Fibroblast of pulmonary artery (primary cell): ENCODE data around the gene ZSCAN18.
A peak's percentile ranks its signal among the peaks of the same experiment; 100 is the strongest.
"Not testable (repeated sequence)": the region's sequence is repeated elsewhere in the genome, so short reads cannot be mapped to it uniquely, and the experiment has no call there.

Experiments
- DNase-seq: peaks from one replicate; pipeline ENCODE4 v3.0.0-alpha.2; 2010; ENCODE audit warnings: low read depth
- H3K4me3 ChIP-seq: replicated peaks from 2 replicates; pipeline ENCODE4 v1.5.1; 2011; ENCODE audit warnings: low read depth, mild to moderate bottlenecking, control low read depth, low read length, moderate library complexity
- CTCF ChIP-seq: IDR thresholded peaks from 2 replicates; pipeline ENCODE4 v1.5.1; 2011; ENCODE audit warnings: mild to moderate bottlenecking, control low read depth, low read length, inconsistent platforms; ENCODE audit errors: missing control alignments

ZSCAN18 gene

GRCh38 chr19:58097781-58098681, at the start of gene ZSCAN18:
Gene ZSCAN18 (minus strand): TSS chr19:58098231. CDS start chr19:58090267, 7,964 bp downstream.
- TF ChIP-seq CTCF, result no peak
- peak within 1 kb of the TSS; percentile 89 for H3K4me3 ChIP-seq
- peak; percentile 98 for DNase-seq

DNA sequence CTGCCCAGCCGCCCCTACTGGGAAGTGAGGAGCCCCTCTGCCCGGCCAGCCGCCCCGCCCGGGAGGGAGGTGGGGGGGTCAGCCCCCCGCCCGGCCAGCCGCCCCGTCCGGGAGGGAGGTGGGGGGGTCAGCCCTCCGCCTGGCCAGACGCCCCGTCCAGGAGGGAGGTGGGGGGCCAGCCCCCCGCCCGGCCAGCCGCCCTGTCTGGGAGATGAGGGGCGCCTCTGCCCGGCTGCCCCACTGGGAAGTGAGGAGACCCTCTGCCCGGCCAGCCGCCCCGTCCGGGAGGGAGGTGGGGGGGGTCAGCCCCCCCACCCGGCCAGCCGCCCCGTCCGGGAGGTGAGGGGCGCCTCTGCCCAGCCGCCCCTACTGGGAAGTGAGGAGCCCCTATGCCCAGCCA, 49.4 kb upstream of the ZSCAN18 start:
- not testable (repeated sequence) for H3K4me3 ChIP-seq, DNase-seq

GRCh38 chr19:58145849-58146248, 47.8 kb upstream of the ZSCAN18 start:
- TF ChIP-seq CTCF, result no peak
- no peak for DNase-seq
- H3K4me3 ChIP-seq, result no peak overlapping the region

DNA sequence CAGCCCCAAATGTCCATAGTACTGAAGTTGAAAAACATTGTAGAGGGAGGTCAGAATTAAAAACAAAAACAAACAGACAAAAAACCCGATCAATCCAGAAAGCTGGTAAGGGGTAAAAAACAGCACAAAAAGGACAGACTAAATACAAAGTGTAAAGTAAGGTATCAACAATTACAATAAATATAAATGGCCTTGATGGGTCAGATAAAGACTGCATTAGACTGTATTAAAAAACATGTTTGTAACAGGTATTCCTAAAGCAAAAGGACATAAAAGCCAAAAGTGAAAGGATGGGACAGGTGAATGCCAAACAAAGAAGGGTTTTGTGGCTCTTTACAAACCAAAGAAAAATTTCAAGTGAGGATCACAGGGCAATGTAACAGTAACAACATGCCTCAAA, 36.2 kb upstream of the ZSCAN18 start:
- H3K4me3 ChIP-seq, result no peak overlapping the region
- DNase-seq, result no peak
- TF ChIP-seq CTCF, result no peak

- TF ChIP-seq CTCF, result no peak
- no peak overlapping the region for H3K4me3 ChIP-seq
- DNase-seq, result no peak
Observed at GRCh38 chr19:58129284-58129683, 31.3 kb upstream of the ZSCAN18 start.

DNA sequence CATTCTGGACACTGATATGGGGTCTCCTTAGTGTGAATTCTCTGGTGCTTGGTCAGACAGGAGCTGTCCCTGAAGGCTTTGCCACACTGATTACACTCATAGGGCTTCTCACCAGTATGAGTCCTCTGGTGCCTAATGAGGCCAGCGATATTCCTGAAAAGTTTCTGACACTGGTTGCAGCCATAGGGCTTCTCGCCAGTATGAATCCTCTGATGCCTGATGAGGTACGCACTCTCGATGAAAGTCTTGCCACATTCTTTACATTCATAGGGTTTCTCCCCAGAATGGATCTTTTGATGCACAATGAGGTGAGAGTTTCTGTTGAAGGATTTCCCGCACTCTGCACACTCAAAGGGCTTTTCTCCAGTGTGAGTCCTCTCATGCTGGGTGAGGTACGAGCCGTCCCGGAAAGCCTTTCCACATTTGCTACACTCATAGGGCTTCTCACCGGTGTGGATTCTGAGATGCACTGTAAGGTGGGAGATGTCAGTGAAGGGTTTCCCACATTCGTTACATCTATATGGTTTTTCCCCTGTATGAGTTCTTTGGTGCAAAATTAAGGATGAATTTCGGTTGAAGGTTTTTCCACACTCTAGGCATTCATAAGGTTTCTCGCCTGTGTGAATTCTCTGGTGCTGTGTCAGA, 30.1 kb upstream of the ZSCAN18 start:
- no peak for TF ChIP-seq CTCF
- no peak overlapping the region for H3K4me3 ChIP-seq
- no peak for DNase-seq

- no peak overlapping the region for H3K4me3 ChIP-seq
- no peak for TF ChIP-seq CTCF
- DNase-seq, result no peak
Observed at GRCh38 chr19:58123354-58123753, 25.3 kb upstream of the ZSCAN18 start.
